ENCODE data around the gene PLEKHG1. TPM values are rescaled to one million over a fixed set of nuclear protein-coding genes. Genes with fewer than 3 reads are reported as not detected.

The PLEKHG1 gene
- total RNA-seq, 2 experiments from 2014 or later: 0.76 to 1.8 TPM

DNA sequence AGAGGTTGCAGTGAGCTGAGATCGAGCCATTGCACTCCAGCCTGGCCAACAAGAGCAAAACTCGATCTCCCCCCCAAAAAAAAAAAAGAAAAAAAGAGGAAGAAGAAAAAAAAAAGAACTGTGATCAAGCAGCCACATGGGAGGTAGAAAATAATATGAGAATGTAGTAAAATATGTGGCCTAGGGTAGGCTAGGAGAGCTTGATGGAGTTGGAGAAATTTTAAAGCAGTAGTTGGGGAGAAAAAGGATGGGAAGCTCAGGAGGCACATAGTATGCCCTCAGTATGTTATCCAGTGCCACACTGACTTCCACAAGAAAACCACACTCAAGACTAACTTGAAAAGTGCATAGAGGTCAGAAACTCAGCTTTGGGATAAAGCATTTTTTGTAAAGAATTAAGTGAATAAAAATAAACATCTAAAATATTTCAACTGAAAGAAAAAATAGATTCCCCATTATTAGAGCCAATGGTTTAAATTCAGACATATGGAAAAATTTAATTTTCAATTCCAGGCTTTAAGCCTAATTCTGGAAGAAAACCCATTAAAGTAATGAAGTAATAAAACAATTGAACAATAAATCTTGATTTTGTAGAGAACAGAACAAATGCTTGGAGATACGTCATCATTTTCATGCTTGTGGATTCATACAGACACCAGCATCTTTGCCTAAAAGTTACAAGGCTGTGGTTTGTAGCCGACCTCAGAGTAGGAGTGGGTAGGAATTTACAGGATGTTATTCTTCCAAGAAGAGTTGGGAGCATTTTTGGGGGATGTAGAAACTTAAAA lies 34.7 kb downstream of the PLEKHG1 start:
- ATAC-seq: no peak
- Mint-ChIP-seq H3K36me3 (ENCODE audit: low read depth) (no peaks in the 10 kb centered on the region), H3K4me3 (no peak overlapping the region), H3K27ac (no peak overlapping the region), H3K4me1 (ENCODE audit: low read depth) (peaks cover 22% of the 10 kb centered on the region), H3K9me3 (ENCODE audit: insufficient read depth) (no peaks in the 10 kb centered on the region), H3K27me3 (ENCODE audit: low read depth) (peaks cover 9% of the 10 kb centered on the region)
- ChIA-PET CTCF (interaction anchor here (0.9 to 2.0 kb wide), 3 partner anchors 9 to 216 kb away, joined by 3 to 7 read pairs (median 4); no protein-coding TSS in a partner anchor), POLR2A (no interaction called here)
- no peak for DNase-seq

- ChIA-PET CTCF (interaction anchor here (1.5 kb wide), 1 partner anchor 8 kb away, joined by 4 read pairs; no protein-coding TSS in a partner anchor), POLR2A (no interaction called here)
- Mint-ChIP-seq H3K27me3 (ENCODE audit: low read depth) (peaks cover 9% of the 10 kb centered on the region), H3K27ac (no peak overlapping the region), H3K36me3 (ENCODE audit: low read depth) (no peaks in the 10 kb centered on the region), H3K4me1 (ENCODE audit: low read depth) (peaks cover 22% of the 10 kb centered on the region), H3K9me3 (ENCODE audit: insufficient read depth) (no peaks in the 10 kb centered on the region), H3K4me3 (no peak overlapping the region)
- ATAC-seq: no peak
- no peak for DNase-seq
Measured at GRCh38 chr6:150634964-150635292, 35.2 kb downstream of the PLEKHG1 start.

GRCh38 chr6:150635906-150636514 lies 36.3 kb downstream of the PLEKHG1 start:
- Mint-ChIP-seq H3K9me3 (ENCODE audit: insufficient read depth) (no peaks in the 10 kb centered on the region), H3K4me3 (no peak overlapping the region), H3K27ac (no peak overlapping the region), H3K36me3 (ENCODE audit: low read depth) (no peaks in the 10 kb centered on the region), H3K27me3 (ENCODE audit: low read depth) (peaks cover 7% of the 10 kb centered on the region), H3K4me1 (ENCODE audit: low read depth) (peaks cover 22% of the 10 kb centered on the region)
- ChIA-PET CTCF (interaction anchor here (1.1 to 1.5 kb wide), 2 partner anchors 7 to 15 kb away, joined by 3 to 4 read pairs; no protein-coding TSS in a partner anchor), POLR2A (no interaction called here)
- DNase-seq (no peak), ATAC-seq (no peak)

GRCh38 chr6:150636808-150637207 lies 37.1 kb downstream of the PLEKHG1 start:
- ATAC-seq (no peak), DNase-seq (no peak)
- H3K36me3 Mint-ChIP-seq (ENCODE audit: low read depth): no peaks in the 10 kb centered on the region
- H3K9me3 Mint-ChIP-seq (ENCODE audit: insufficient read depth): no peaks in the 10 kb centered on the region
- CTCF ChIA-PET: interaction anchor here (1.1 kb wide), 1 partner anchor 14 kb away, joined by 3 read pairs; no protein-coding TSS in a partner anchor
- POLR2A ChIA-PET: no interaction called here
- peaks cover 20% of the 10 kb centered on the region for H3K4me1 Mint-ChIP-seq (ENCODE audit: low read depth)
- H3K27ac Mint-ChIP-seq: no peak overlapping the region
- no peak overlapping the region for H3K4me3 Mint-ChIP-seq
- H3K27me3 Mint-ChIP-seq (ENCODE audit: low read depth): peaks cover 7% of the 10 kb centered on the region

DNA sequence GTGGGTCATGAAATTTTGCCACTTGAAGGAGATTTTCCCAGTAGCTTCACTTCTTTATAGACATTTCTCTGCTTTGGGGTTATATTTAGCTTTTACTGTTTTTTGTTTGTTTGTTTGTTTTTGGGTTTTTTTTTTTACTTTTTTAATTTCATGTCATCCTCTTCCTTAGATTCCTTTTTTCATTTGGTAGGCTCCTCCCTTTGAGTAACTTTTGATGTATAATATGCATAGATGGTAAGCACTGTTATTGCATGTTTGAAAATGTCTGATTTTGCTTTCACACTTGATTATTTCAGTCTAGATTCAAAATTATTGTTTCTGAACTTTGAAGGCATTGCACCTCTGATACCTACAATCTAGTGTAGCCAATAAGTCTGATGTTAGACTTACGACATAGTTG lies 37.6 kb downstream of the PLEKHG1 start:
- Mint-ChIP-seq H3K36me3 (ENCODE audit: low read depth) (no peaks in the 10 kb centered on the region), H3K4me3 (no peak overlapping the region), H3K27ac (no peak overlapping the region), H3K27me3 (ENCODE audit: low read depth) (peaks cover 7% of the 10 kb centered on the region), H3K9me3 (ENCODE audit: insufficient read depth) (no peaks in the 10 kb centered on the region), H3K4me1 (ENCODE audit: low read depth) (peaks cover 17% of the 10 kb centered on the region)
- ATAC-seq (no peak), DNase-seq (no peak)
- POLR2A ChIA-PET: no interaction called here
- CTCF ChIA-PET: interaction anchor here (1.1 kb wide), 1 partner anchor 13 kb away, joined by 3 read pairs; no protein-coding TSS in a partner anchor

GRCh38 chr6:150638267-150638666 lies 38.6 kb downstream of the PLEKHG1 start:
- no peak overlapping the region for H3K4me3 Mint-ChIP-seq
- DNase-seq (no peak), ATAC-seq (no peak)
- ChIA-PET POLR2A (no interaction called here), CTCF (interaction anchor here (1.1 kb wide), 1 partner anchor 47 kb away, joined by 4 read pairs; no protein-coding TSS in a partner anchor)
- peaks cover 7% of the 10 kb centered on the region for H3K27me3 Mint-ChIP-seq (ENCODE audit: low read depth)
- peaks cover 7% of the 10 kb centered on the region for H3K4me1 Mint-ChIP-seq (ENCODE audit: low read depth)
- no peaks in the 10 kb centered on the region for H3K9me3 Mint-ChIP-seq (ENCODE audit: insufficient read depth)
- no peaks in the 10 kb centered on the region for H3K36me3 Mint-ChIP-seq (ENCODE audit: low read depth)
- H3K27ac Mint-ChIP-seq: no peak overlapping the region

DNA sequence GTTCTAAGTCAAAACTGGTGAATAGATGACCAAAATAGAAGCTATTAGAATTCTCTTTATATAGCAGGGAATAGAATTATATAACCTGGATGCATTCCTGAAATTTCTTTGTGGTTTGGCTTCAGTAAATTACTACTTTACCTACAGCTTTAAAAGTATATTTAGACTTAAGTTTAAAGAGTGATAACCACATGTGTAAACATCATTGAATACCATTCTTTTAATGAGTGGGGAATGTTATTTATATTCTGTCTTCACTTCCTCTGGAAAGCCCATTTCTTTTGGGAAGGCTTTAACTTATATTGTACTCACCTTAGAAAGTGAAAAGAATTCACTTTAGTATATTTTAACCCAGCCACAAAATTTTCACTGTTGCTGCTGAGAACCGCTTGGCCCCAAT lies 39.1 kb downstream of the PLEKHG1 start:
- H3K4me1 Mint-ChIP-seq (ENCODE audit: low read depth): peaks cover 5% of the 10 kb centered on the region
- POLR2A ChIA-PET: no interaction called here

GRCh38 chr6:150639823-150640331 lies 40.2 kb downstream of the PLEKHG1 start:
- no peak for ATAC-seq
- H3K27ac Mint-ChIP-seq: no peak overlapping the region

More for the DNA sequence above, 39.1 kb downstream of the PLEKHG1 start:
- CTCF ChIA-PET: interaction anchor here (1.1 kb wide), 1 partner anchor 47 kb away, joined by 4 read pairs; no protein-coding TSS in a partner anchor
- Mint-ChIP-seq H3K36me3 (ENCODE audit: low read depth) (no peaks in the 10 kb centered on the region), H3K9me3 (ENCODE audit: insufficient read depth) (no peaks in the 10 kb centered on the region), H3K27ac (no peak overlapping the region), H3K27me3 (ENCODE audit: low read depth) (peaks cover 3% of the 10 kb centered on the region), H3K4me3 (no peak overlapping the region)
- no peak for ATAC-seq
- no peak for DNase-seq

DNA sequence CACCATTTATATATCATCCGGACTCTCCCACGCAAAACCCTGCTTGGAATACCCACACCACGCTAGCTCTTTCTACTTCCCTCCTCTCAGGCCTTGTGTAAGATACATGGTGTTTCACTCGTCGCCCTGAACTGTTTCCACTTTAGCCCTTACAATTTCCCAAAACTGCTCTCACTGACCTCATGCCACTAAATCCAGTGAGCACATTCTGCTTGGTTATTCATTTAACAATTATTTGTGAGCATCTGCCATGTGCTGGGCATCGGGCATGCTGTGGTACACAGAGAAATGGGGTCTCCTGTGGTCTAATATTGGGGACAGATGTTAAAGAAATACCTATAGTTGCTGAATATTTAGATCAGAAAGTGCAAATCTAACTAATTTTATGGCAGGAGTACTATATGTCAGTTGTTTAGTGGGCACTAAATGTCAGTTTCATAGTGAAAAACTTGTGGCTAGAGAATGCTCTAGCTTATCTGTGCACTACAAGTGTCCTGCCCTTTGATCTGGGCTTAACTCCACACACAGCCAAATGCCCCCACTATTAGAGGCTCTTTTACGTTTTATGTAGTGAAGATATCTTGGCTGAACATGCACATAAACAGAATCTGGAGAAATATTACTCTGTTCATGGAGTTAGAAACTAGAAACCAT lies 41.0 kb downstream of the PLEKHG1 start:
- ChIA-PET POLR2A (no interaction called here), CTCF (no interaction called here)
- Mint-ChIP-seq H3K9me3 (ENCODE audit: insufficient read depth) (no peaks in the 10 kb centered on the region), H3K4me3 (no peak overlapping the region), H3K36me3 (ENCODE audit: low read depth) (no peaks in the 10 kb centered on the region), H3K27me3 (ENCODE audit: low read depth) (peaks cover 3% of the 10 kb centered on the region), H3K27ac (no peak overlapping the region), H3K4me1 (ENCODE audit: low read depth) (peaks cover 5% of the 10 kb centered on the region)
- no peak for ATAC-seq
- no peak for DNase-seq

More at GRCh38 chr6:150639823-150640331, 40.2 kb downstream of the PLEKHG1 start:
- peaks cover 3% of the 10 kb centered on the region for H3K27me3 Mint-ChIP-seq (ENCODE audit: low read depth)
- DNase-seq: no peak
- ChIA-PET POLR2A (no interaction called here), CTCF (no interaction called here)
- peaks cover 5% of the 10 kb centered on the region for H3K4me1 Mint-ChIP-seq (ENCODE audit: low read depth)
- H3K36me3 Mint-ChIP-seq (ENCODE audit: low read depth): no peaks in the 10 kb centered on the region
- H3K4me3 Mint-ChIP-seq: no peak overlapping the region
- no peaks in the 10 kb centered on the region for H3K9me3 Mint-ChIP-seq (ENCODE audit: insufficient read depth)

GRCh38 chr6:150641398-150642139 lies 41.9 kb downstream of the PLEKHG1 start:
- CTCF ChIA-PET: interaction anchor here (1.2 kb wide), 1 partner anchor 223 kb away, joined by 3 read pairs; no protein-coding TSS in a partner anchor
- H3K27me3 Mint-ChIP-seq (ENCODE audit: low read depth): peaks cover 9% of the 10 kb centered on the region
- H3K4me3 Mint-ChIP-seq: peak overlapping the region; percentile 17
- no peaks in the 10 kb centered on the region for H3K36me3 Mint-ChIP-seq (ENCODE audit: low read depth)
- H3K27ac Mint-ChIP-seq: no peak overlapping the region
- POLR2A ChIA-PET: no interaction called here
- H3K9me3 Mint-ChIP-seq (ENCODE audit: insufficient read depth): no peaks in the 10 kb centered on the region
- DNase-seq (no peak), ATAC-seq (no peak)
- H3K4me1 Mint-ChIP-seq (ENCODE audit: low read depth): peaks cover 5% of the 10 kb centered on the region

DNA sequence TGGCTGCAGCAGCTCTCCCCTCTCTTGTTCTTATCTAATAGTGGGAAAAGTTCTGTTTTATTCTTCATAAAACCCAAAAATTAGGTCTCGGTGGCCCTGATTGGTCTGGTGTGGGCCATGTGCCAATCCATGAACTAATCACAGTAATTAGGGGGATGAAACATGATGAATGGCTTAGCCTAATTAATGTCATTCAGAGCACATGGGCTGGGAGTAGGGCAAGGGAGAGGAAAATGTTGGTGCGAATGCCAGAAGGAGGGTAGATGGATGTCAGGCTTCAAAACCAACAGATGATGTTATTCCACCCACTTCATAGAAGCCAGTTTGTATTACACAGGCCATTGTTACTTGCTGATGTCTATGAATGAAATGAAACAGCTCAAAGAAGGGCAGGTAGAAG lies 46.5 kb downstream of the PLEKHG1 start:
- CTCF ChIA-PET: interaction anchor here (1.3 kb wide), 1 partner anchor 228 kb away, joined by 3 read pairs; no protein-coding TSS in a partner anchor
- Mint-ChIP-seq H3K4me3 (no peak overlapping the region), H3K9me3 (ENCODE audit: insufficient read depth) (no peaks in the 10 kb centered on the region), H3K27me3 (ENCODE audit: low read depth) (peaks cover 11% of the 10 kb centered on the region), H3K36me3 (ENCODE audit: low read depth) (no peaks in the 10 kb centered on the region), H3K27ac (no peak overlapping the region), H3K4me1 (ENCODE audit: low read depth) (peaks cover 4% of the 10 kb centered on the region)
- DNase-seq (no peak), ATAC-seq (no peak)
- POLR2A ChIA-PET: no interaction called here
